ENCODE data around the gene TTLL9. TPM values are rescaled to one million over a fixed set of nuclear protein-coding genes. Genes with fewer than 3 reads are reported as not detected.

The TTLL9 gene
- polyA plus RNA-seq, 1 donor, result 1.0 TPM

DNA sequence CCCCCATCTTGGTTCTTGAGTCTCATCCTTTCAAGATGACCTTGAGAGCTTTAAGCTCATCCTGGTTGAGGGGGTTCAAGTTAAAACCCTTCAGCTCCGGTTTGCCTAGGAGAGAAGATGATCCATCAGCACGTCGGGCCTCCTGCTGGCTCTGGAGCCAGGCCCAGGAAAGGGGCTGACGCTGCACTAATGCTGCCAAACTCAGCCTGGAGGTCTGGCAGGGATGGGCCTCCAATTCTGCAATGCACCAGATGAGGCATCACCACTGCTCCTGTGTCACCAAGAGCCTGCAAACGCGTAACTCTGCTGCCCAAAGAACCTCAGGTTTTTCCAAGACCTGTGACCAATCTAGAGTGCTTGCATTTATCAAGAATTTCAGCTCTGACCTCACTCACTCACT, 75.4 kb downstream of the TTLL9 start:
- Histone ChIP-seq H3K4me3 (ENCODE audit: low read length) (no peak overlapping the region), H3K27me3 (ENCODE audit: control insufficient read depth, insufficient read depth, low read length) (no peaks in the 10 kb centered on the region), H3K36me3 (ENCODE audit: control insufficient read depth, insufficient read depth, low read length) (peaks cover 72% of the 10 kb centered on the region), H3K4me1 (ENCODE audit: control insufficient read depth, insufficient read depth, low read length) (peaks cover 5% of the 10 kb centered on the region), H3K9me3 (ENCODE audit: control insufficient read depth, low read depth, low read length) (no peaks in the 10 kb centered on the region), H3K27ac (ENCODE audit: low read length) (no peak overlapping the region)
- DNase-seq, result no peak
- WGBS (ENCODE audit: insufficient coverage, low lambda C conversion rate), result no CpG with 5 or more reads among the region's 6 CpGs

DNA sequence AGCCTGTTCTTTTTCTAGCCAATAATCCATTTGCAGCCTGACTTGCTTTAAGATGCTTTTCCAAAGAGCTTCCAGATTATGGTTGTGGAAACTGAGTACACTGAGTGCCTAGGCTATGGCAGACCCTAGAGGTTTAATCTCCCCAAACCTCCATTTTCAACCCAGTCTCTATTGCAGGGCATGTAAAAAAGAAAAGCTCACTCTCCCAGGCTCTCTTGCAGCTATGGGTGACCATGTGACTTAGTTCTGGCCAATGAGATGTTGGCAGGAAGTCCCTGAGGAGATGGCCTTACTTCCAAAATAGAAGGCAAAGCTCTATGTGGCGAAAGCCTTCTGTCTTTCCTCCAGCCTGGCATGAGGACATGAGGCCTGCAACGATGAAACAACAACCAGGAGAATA, 77.6 kb downstream of the TTLL9 start:
- Histone ChIP-seq H3K27ac (ENCODE audit: low read length) (no peak overlapping the region), H3K36me3 (ENCODE audit: control insufficient read depth, insufficient read depth, low read length) (peaks cover 66% of the 10 kb centered on the region), H3K4me3 (ENCODE audit: low read length) (no peak overlapping the region), H3K4me1 (ENCODE audit: control insufficient read depth, insufficient read depth, low read length) (peaks cover 7% of the 10 kb centered on the region), H3K27me3 (ENCODE audit: control insufficient read depth, insufficient read depth, low read length) (no peaks in the 10 kb centered on the region), H3K9me3 (ENCODE audit: control insufficient read depth, low read depth, low read length) (no peaks in the 10 kb centered on the region)
- no peak for DNase-seq
- WGBS (ENCODE audit: insufficient coverage, low lambda C conversion rate), result 100% methylated on average over 1 of the region's 2 CpGs

- no peak for DNase-seq
- Histone ChIP-seq H3K4me3 (ENCODE audit: low read length) (no peak overlapping the region), H3K9me3 (ENCODE audit: control insufficient read depth, low read depth, low read length) (no peaks in the 10 kb centered on the region), H3K27ac (ENCODE audit: low read length) (no peak overlapping the region), H3K36me3 (ENCODE audit: control insufficient read depth, insufficient read depth, low read length) (peaks cover 47% of the 10 kb centered on the region), H3K4me1 (ENCODE audit: control insufficient read depth, insufficient read depth, low read length) (peaks cover 7% of the 10 kb centered on the region), H3K27me3 (ENCODE audit: control insufficient read depth, insufficient read depth, low read length) (no peaks in the 10 kb centered on the region)
- WGBS (ENCODE audit: insufficient coverage, low lambda C conversion rate), result 100% methylated on average over 2 of the region's 9 CpGs
Measured at GRCh38 chr20:31949877-31950646, 79.6 kb downstream of the TTLL9 start.

GRCh38 chr20:31951203-31951529, 80.7 kb downstream of the TTLL9 start:
- no peaks in the 10 kb centered on the region for H3K9me3 ChIP-seq (ENCODE audit: control insufficient read depth, low read depth, low read length)
- H3K4me3 ChIP-seq (ENCODE audit: low read length), result peak overlapping the region; percentile 90
- H3K27ac ChIP-seq (ENCODE audit: low read length), result no peak overlapping the region
- peaks cover 7% of the 10 kb centered on the region for H3K4me1 ChIP-seq (ENCODE audit: control insufficient read depth, insufficient read depth, low read length)
- DNase-seq, result no peak
- peaks cover under 1% of the 10 kb centered on the region for H3K27me3 ChIP-seq (ENCODE audit: control insufficient read depth, insufficient read depth, low read length)
- no CpG with 5 or more reads among the region's 6 CpGs for WGBS (ENCODE audit: insufficient coverage, low lambda C conversion rate)
- H3K36me3 ChIP-seq (ENCODE audit: control insufficient read depth, insufficient read depth, low read length), result peaks cover 35% of the 10 kb centered on the region

GRCh38 chr20:31951530-31952453, 81.4 kb downstream of the TTLL9 start, which contains the start of gene PDRG1:
TSS of gene PDRG1 (minus strand) at chr20:31952046. CDS start at chr20:31951961, 85 bp downstream.
- no CpG with 5 or more reads among the region's 63 CpGs for WGBS (ENCODE audit: insufficient coverage, low lambda C conversion rate)
- Histone ChIP-seq H3K4me3 (ENCODE audit: low read length) (peak within 1 kb of the TSS; percentile 90), H3K4me1 (ENCODE audit: control insufficient read depth, insufficient read depth, low read length) (peaks cover 7% of the 10 kb centered on the region), H3K9me3 (ENCODE audit: control insufficient read depth, low read depth, low read length) (no peaks in the 10 kb centered on the region), H3K27me3 (ENCODE audit: control insufficient read depth, insufficient read depth, low read length) (peaks cover 3% of the 10 kb centered on the region), H3K27ac (ENCODE audit: low read length) (no peak within 1 kb of the TSS), H3K36me3 (ENCODE audit: control insufficient read depth, insufficient read depth, low read length) (peaks cover 29% of the 10 kb centered on the region)
- DNase-seq, result peak; percentile 91 to 97

DNA sequence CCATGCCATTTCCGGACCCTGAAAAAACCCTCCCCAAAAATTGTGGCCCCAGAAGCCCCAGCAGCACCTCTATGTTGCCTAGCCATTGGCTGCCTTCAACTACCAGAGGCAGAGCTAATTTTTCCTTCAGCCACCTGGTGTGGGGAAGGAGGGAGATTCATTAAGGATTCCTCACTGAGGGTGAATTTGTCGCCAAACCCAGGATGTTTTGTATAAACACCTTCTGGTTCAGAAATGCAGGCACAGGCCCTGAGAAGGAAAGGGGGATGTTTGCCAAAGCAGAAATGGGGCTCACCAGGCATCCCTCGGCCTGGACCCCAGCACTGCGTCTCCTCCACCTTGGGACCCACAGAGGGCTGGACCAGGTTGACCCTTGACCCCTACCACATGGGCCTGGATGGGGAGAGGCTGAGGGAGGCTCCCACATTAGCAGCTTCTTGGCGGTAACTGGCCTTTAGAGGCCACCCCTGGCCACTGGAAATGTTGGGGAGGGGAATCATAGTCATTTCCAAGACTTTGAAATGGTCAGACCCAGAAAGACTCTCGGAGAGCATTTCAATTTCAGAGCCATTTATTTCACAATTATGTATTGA, 83.2 kb downstream of the TTLL9 start:
- no CpG with 5 or more reads among the region's 6 CpGs for WGBS (ENCODE audit: insufficient coverage, low lambda C conversion rate)
- Histone ChIP-seq H3K27ac (ENCODE audit: low read length) (no peak overlapping the region), H3K9me3 (ENCODE audit: control insufficient read depth, low read depth, low read length) (no peaks in the 10 kb centered on the region), H3K36me3 (ENCODE audit: control insufficient read depth, insufficient read depth, low read length) (peaks cover 11% of the 10 kb centered on the region), H3K4me1 (ENCODE audit: control insufficient read depth, insufficient read depth, low read length) (peaks cover 7% of the 10 kb centered on the region), H3K27me3 (ENCODE audit: control insufficient read depth, insufficient read depth, low read length) (peaks cover 3% of the 10 kb centered on the region), H3K4me3 (ENCODE audit: low read length) (no peak overlapping the region)
- no peak for DNase-seq

DNA sequence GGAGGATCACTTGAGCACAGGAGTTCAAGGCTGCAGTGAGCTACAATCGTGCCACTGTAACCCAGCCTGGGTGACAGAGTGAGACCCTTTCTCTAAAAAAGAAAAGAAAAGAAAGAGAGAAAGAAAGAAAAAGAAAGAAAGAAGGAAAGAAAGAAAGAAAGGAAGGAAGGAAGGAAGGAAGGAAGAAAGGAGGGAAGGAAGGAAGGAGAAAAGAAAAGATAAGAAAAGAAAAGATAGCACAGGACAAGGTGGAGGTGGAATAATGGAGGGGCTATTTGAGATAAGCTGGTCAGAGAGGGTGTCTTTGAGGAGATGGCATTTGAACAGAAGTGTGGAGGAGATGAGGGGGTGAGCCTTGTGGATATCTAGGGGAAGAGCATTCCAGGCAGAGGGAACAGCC, 84.1 kb downstream of the TTLL9 start:
- H3K27ac ChIP-seq (ENCODE audit: low read length), result no peak overlapping the region
- peaks cover 7% of the 10 kb centered on the region for H3K4me1 ChIP-seq (ENCODE audit: control insufficient read depth, insufficient read depth, low read length)
- WGBS (ENCODE audit: insufficient coverage, low lambda C conversion rate), result 88% methylated on average over 1 of the region's 1 CpG
- DNase-seq, result no peak
- no peak overlapping the region for H3K4me3 ChIP-seq (ENCODE audit: low read length)
- H3K27me3 ChIP-seq (ENCODE audit: control insufficient read depth, insufficient read depth, low read length), result peaks cover 3% of the 10 kb centered on the region
- H3K9me3 ChIP-seq (ENCODE audit: control insufficient read depth, low read depth, low read length), result no peaks in the 10 kb centered on the region
- peaks cover 6% of the 10 kb centered on the region for H3K36me3 ChIP-seq (ENCODE audit: control insufficient read depth, insufficient read depth, low read length)

GRCh38 chr20:31956556-31957526, 86.4 kb downstream of the TTLL9 start:
- Histone ChIP-seq H3K4me3 (ENCODE audit: low read length) (no peak overlapping the region), H3K4me1 (ENCODE audit: control insufficient read depth, insufficient read depth, low read length) (no peaks in the 10 kb centered on the region), H3K27ac (ENCODE audit: low read length) (no peak overlapping the region), H3K9me3 (ENCODE audit: control insufficient read depth, low read depth, low read length) (no peaks in the 10 kb centered on the region), H3K36me3 (ENCODE audit: control insufficient read depth, insufficient read depth, low read length) (no peaks in the 10 kb centered on the region), H3K27me3 (ENCODE audit: control insufficient read depth, insufficient read depth, low read length) (peaks cover 7% of the 10 kb centered on the region)
- 61% methylated on average over 4 of the region's 11 CpGs for WGBS (ENCODE audit: insufficient coverage, low lambda C conversion rate)
- no peak for DNase-seq

DNA sequence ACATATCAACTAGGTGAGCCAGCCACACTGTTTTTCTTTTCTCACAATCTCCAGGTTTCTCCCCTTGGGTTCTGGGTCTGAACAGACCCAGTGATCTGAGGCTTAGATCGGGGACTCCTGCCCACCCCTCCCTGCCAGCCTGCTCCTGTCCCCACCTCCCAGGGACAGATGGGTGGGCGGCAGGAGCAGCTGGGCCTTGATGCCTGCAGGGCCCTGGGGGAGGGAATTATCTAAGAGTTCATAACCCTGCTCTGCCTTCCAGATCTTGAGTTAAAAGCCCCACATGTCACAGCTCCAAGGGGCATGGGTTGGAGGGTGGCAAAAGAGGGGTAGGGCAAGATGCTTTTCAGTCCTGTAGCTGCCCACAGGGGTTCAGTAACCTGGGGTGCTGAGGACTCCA, 92.3 kb downstream of the TTLL9 start:
- Histone ChIP-seq H3K4me3 (ENCODE audit: low read length) (no peak overlapping the region), H3K36me3 (ENCODE audit: control insufficient read depth, insufficient read depth, low read length) (no peaks in the 10 kb centered on the region), H3K27me3 (ENCODE audit: control insufficient read depth, insufficient read depth, low read length) (peaks cover 42% of the 10 kb centered on the region), H3K4me1 (ENCODE audit: control insufficient read depth, insufficient read depth, low read length) (no peaks in the 10 kb centered on the region), H3K9me3 (ENCODE audit: control insufficient read depth, low read depth, low read length) (no peaks in the 10 kb centered on the region), H3K27ac (ENCODE audit: low read length) (no peak overlapping the region)
- no CpG with 5 or more reads among the region's 2 CpGs for WGBS (ENCODE audit: insufficient coverage, low lambda C conversion rate)
- DNase-seq, result no peak

All from large intestine (tissue), 3 donors.